K562 (cell line): ENCODE results near the gene LARP4B. TPM values are rescaled to one million over a fixed set of nuclear protein-coding genes. Genes with fewer than 3 reads are reported as not detected.

ENCODE experiments used
- CBX1 ChIP-seq: sonication (generic); IDR thresholded peaks from 2 replicates; pipeline ENCODE4 v1.6.1; 2016; ENCODE audit warnings: antibody characterized with exemption, low read depth, mild to moderate bottlenecking
- CBX8 ChIP-seq: fragments of 200-600 bp; sonication (generic); IDR thresholded peaks from 2 replicates; pipeline ENCODE4 v1.6.1; 2012; ENCODE audit warnings: borderline replicate concordance, mixed run types, low read depth, mild to moderate bottlenecking, moderate library complexity, mixed read lengths, low read length, control low read depth, inconsistent platforms; ENCODE audit not compliant: poor library complexity, severe bottlenecking; ENCODE audit errors: extremely low read depth
- CREB1 ChIP-seq, 2 experiments: sonication (generic) in 1 of 2; formaldehyde crosslinking in 1 of 2; IDR thresholded peaks; 2 replicates each; pipeline versions ENCODE4 v1.6.1 to v1.8.0; 2012 to 2022; ENCODE audit warnings: inconsistent platforms in 1 of 2, mild to moderate bottlenecking in 1 of 2, missing genetic modification reagents in 1 of 2, moderate library complexity in 1 of 2
- DDX20 ChIP-seq: fragments of 450-650 bp; IDR thresholded peaks from 2 replicates; pipeline ENCODE4 v1.6.1; 2016; ENCODE audit warnings: missing genetic modification characterization, low read depth, mild to moderate bottlenecking, missing compliant biosample characterization, moderate library complexity
- DPF2 ChIP-seq: fragments of 450-650 bp; IDR thresholded peaks from 2 replicates; pipeline ENCODE4 v1.6.1; 2016
- ETV5 ChIP-seq: sonication (generic); formaldehyde crosslinking; IDR thresholded peaks from 2 replicates; pipeline ENCODE4 v1.4.0; 2020; ENCODE audit warnings: low read depth, mild to moderate bottlenecking, missing genetic modification reagents
- IRF2 ChIP-seq: sonication (generic); formaldehyde crosslinking; IDR thresholded peaks from 2 replicates; pipeline ENCODE4 v1.8.1; 2022; ENCODE audit warnings: mild to moderate bottlenecking, missing genetic modification reagents
- PHF21A ChIP-seq: fragments of 450-650 bp; IDR thresholded peaks from 2 replicates; pipeline ENCODE4 v1.6.1; 2017; ENCODE audit warnings: low read depth, borderline replicate concordance
- POLR2H ChIP-seq: IDR thresholded peaks from 2 replicates; pipeline ENCODE4 v1.6.1; 2016; ENCODE audit warnings: missing genetic modification characterization, low read depth, mild to moderate bottlenecking, control low read depth, missing compliant biosample characterization, moderate library complexity
- POLR3G ChIP-seq: IDR thresholded peaks from 2 replicates; pipeline ENCODE4 v1.6.1; 2011; ENCODE audit not compliant: insufficient read length, insufficient replicate concordance; ENCODE audit errors: extremely low read depth
- RCOR1 ChIP-seq, 2 experiments: IDR thresholded peaks; 2 replicates each; pipeline ENCODE4 v1.6.1; 2012; ENCODE audit warnings: low read depth in 2 of 2, low read length in 2 of 2, borderline replicate concordance in 1 of 2, improper control_type of control experiment in 1 of 2
- ZNF124 ChIP-seq: sonication (generic); formaldehyde crosslinking; IDR thresholded peaks from 2 replicates; pipeline ENCODE4 v1.8.1; 2022; ENCODE audit warnings: missing genetic modification reagents
- ZNF217 ChIP-seq: sonication (generic); formaldehyde crosslinking; IDR thresholded peaks from 2 replicates; pipeline ENCODE4 v1.8.0; 2022; ENCODE audit warnings: mild to moderate bottlenecking, missing genetic modification reagents
- ZNF551 ChIP-seq: fragments of 250-450 bp; sonication (Bioruptor Pico); IDR thresholded peaks from 2 replicates; pipeline ENCODE4 v1.5.0; 2021; ENCODE audit warnings: mild to moderate bottlenecking, moderate library complexity
- ZNF561 ChIP-seq: fragments of 450-650 bp; formaldehyde crosslinking; conservative IDR thresholded peaks from 2 replicates; pipeline ENCODE4 v1.4.0; 2020; ENCODE audit warnings: mild to moderate bottlenecking, moderate library complexity
- polyA plus RNA-seq, 8 experiments: library from polyadenylated mRNA; depleted of rRNA in 4 of 8; stranded (reverse) in 5 of 8; unstranded in 3 of 8; fragments of >200 nt; fragmentation: Nextera tagmentation in 2 of 8; fragmentation: Illumina TruSeq in 1 of 8; extraction: Ambion mirVana in 2 of 8; extraction: Trizol in 1 of 8; gene quantifications; 2 replicates each; pipeline versions ENCODE4 v1.2.1 to v1.2.3, GENCODE V29; 2011 to 2014; ENCODE audit warnings: inconsistent platforms in 1 of 8, missing spikeins in 1 of 8
- total RNA-seq, 7 experiments: library from RNA; depleted of rRNA in 6 of 7; stranded (reverse); fragments of >200 nt in 6 of 7; fragmentation: Illumina TruSeq in 2 of 7; extraction: Trizol in 2 of 7; gene quantifications; 2 replicates each; pipeline versions ENCODE4 v1.2.1 to v1.2.3, GENCODE V29; 2011 to 2021; ENCODE audit warnings: low replicate concordance in 1 of 7
- TF ChIP-seq, protein P1 (sequence below): fragments of 150-350 bp; conservative IDR thresholded peaks from 2 replicates; pipeline ENCODE4 v1.6.1; 2014; ENCODE audit warnings: low read length
- TF ChIP-seq, protein P2 (sequence below): IDR thresholded peaks from 2 replicates; pipeline ENCODE4 v1.6.1; 2016; ENCODE audit warnings: missing genetic modification characterization, missing compliant biosample characterization
- TF ChIP-seq, protein P3 (sequence below): fragments of 250-450 bp; sonication (Bioruptor Pico); IDR thresholded peaks from 2 replicates; pipeline ENCODE4 v1.5.0; 2021
- TF ChIP-seq, protein P4 (sequence below): fragments of 250-450 bp; sonication (Bioruptor Pico); IDR thresholded peaks from 2 replicates; pipeline ENCODE4 v1.9.0; 2021; ENCODE audit warnings: mild to moderate bottlenecking
- TF ChIP-seq, protein P5 (sequence below): fragments of 450-650 bp; IDR thresholded peaks from 2 replicates; pipeline ENCODE4 v1.6.1; 2016

Gene LARP4B
- total and polyA plus RNA-seq, 9 of the 15 experiments (the other 6 are each of a cell fraction or from before 2014, with no cell fraction given), result 11.8 to 130 (median 42.6) TPM

DNA sequence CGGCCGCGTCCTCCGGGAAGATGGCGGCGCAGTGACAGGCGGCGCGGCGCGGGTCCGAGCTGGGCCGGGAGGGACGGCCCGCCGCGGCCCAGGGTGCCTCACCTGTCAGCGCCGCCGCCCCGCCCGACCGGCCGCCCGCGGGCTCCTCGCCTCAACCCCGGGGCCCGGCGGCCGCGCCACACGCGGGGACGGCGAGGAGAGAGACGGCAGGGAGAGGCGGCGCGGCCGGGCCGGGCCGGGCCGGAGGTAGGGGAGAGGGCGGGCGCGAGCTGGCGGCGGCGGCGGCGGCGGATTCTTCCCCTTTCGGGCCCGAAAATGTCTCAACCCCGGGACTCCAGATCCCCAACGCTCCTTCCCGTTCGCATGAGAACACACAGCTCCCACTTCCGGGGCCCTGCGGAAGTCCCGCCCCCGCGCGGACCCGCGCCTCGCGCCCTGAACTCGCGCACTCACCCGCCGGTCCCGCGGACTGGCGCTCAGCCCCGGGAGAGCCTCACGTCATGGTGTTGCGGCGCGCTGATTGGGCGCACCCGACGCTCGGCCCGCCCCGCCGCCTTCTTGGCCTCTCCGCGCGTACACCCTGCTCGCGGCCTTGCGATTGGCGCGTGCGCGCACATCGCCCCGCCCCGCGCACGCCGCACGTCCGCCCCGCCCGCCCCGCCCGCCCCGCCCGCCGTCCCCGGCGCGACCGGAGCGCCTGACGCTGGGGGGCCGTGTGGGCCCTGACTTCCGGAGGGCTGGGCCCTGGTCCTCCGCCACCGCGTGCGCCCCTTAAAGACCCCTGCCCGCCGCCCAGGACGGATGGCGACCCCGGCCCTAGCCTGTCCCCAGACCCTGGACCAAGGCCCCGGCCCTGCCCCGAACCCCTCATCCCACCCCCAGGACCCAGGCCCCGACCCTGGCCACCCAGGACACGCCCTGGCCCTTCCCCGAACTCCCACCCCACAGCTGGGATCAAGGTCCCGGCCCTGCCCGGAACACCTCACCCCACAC, at the start of gene LARP4B (continued):
- TF ChIP-seq, protein P1, sequence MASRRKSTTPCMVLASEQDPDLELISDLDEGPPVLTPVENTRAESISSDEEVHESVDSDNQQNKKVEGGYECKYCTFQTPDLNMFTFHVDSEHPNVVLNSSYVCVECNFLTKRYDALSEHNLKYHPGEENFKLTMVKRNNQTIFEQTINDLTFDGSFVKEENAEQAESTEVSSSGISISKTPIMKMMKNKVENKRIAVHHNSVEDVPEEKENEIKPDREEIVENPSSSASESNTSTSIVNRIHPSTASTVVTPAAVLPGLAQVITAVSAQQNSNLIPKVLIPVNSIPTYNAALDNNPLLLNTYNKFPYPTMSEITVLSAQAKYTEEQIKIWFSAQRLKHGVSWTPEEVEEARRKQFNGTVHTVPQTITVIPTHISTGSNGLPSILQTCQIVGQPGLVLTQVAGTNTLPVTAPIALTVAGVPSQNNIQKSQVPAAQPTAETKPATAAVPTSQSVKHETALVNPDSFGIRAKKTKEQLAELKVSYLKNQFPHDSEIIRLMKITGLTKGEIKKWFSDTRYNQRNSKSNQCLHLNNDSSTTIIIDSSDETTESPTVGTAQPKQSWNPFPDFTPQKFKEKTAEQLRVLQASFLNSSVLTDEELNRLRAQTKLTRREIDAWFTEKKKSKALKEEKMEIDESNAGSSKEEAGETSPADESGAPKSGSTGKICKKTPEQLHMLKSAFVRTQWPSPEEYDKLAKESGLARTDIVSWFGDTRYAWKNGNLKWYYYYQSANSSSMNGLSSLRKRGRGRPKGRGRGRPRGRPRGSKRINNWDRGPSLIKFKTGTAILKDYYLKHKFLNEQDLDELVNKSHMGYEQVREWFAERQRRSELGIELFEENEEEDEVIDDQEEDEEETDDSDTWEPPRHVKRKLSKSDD, result no peak
- TF ChIP-seq, protein P2, sequence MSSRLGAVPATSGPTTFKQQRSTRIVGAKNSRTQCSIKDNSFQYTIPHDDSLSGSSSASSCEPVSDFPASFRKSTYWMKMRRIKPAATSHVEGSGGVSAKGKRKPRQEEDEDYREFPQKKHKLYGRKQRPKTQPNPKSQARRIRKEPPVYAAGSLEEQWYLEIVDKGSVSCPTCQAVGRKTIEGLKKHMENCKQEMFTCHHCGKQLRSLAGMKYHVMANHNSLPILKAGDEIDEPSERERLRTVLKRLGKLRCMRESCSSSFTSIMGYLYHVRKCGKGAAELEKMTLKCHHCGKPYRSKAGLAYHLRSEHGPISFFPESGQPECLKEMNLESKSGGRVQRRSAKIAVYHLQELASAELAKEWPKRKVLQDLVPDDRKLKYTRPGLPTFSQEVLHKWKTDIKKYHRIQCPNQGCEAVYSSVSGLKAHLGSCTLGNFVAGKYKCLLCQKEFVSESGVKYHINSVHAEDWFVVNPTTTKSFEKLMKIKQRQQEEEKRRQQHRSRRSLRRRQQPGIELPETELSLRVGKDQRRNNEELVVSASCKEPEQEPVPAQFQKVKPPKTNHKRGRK (tag), result no peak
- no peak for TF ChIP-seq PHF21A
- no peak for TF ChIP-seq DPF2
- TF ChIP-seq, protein P3, sequence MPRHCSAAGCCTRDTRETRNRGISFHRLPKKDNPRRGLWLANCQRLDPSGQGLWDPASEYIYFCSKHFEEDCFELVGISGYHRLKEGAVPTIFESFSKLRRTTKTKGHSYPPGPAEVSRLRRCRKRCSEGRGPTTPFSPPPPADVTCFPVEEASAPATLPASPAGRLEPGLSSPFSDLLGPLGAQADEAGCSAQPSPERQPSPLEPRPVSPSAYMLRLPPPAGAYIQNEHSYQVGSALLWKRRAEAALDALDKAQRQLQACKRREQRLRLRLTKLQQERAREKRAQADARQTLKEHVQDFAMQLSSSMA (CRISPR knock-in tag), result no peak
- TF ChIP-seq POLR2H (tag), result peak; percentile 59; the same call in 1 of the 2 replicates
- TF ChIP-seq POLR3G, result no peak
- TF ChIP-seq IRF2, result no peak
- TF ChIP-seq ZNF561 (CRISPR knock-in tag), result no peak
- no peak; the same call in 1 of the 2 replicates for TF ChIP-seq ETV5
- no peak for TF ChIP-seq DDX20
- TF ChIP-seq CREB1 (IDR thresholded peaks at IDR 0.05), result peak; percentile 76
- peak; percentile 82 for TF ChIP-seq CREB1 (CRISPR knock-in tag; IDR thresholded peaks at IDR 0.05)
- no peak for TF ChIP-seq ZNF217 (CRISPR knock-in tag)
- TF ChIP-seq, protein P4, sequence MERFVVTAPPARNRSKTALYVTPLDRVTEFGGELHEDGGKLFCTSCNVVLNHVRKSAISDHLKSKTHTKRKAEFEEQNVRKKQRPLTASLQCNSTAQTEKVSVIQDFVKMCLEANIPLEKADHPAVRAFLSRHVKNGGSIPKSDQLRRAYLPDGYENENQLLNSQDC (CRISPR knock-in tag), result no peak
- no peak for TF ChIP-seq ZNF124 (CRISPR knock-in tag)
- no peak for TF ChIP-seq CBX8
- TF ChIP-seq ZNF551 (CRISPR knock-in tag), result no peak
- TF ChIP-seq, protein P5, sequence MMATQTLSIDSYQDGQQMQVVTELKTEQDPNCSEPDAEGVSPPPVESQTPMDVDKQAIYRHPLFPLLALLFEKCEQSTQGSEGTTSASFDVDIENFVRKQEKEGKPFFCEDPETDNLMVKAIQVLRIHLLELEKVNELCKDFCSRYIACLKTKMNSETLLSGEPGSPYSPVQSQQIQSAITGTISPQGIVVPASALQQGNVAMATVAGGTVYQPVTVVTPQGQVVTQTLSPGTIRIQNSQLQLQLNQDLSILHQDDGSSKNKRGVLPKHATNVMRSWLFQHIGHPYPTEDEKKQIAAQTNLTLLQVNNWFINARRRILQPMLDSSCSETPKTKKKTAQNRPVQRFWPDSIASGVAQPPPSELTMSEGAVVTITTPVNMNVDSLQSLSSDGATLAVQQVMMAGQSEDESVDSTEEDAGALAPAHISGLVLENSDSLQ, result peak; percentile 61; the same call in 1 of the 2 replicates
- TF ChIP-seq CBX1, result peak; percentile 23; the same call in 1 of the 2 replicates
- TF ChIP-seq RCOR1 (IDR thresholded peaks at IDR 0.05; ENCODE audit: borderline replicate concordance in 1 of 2, low read depth in 2 of 2, low read length in 2 of 2), result no peak
